HT-29 (cell line): Measurements from ENCODE around the gene SORBS1. TPM values are rescaled to one million over a fixed set of nuclear protein-coding genes. Genes with fewer than 3 reads are reported as not detected.

Source experiments
- DNase-seq: peaks from one replicate; pipeline ENCODE4 v3.0.0-alpha.2; 2015; ENCODE audit warnings: low spot score
- total RNA-seq: library from RNA; depleted of rRNA; stranded (reverse); fragments of >200 nt; shearing (Covaris generic); gene quantifications from 2 replicates; pipeline ENCODE4 v1.2.3, GENCODE V29; 2014

Gene SORBS1
- total RNA-seq, 1 experiment from 2014 or later, result 1.3 TPM

DNA sequence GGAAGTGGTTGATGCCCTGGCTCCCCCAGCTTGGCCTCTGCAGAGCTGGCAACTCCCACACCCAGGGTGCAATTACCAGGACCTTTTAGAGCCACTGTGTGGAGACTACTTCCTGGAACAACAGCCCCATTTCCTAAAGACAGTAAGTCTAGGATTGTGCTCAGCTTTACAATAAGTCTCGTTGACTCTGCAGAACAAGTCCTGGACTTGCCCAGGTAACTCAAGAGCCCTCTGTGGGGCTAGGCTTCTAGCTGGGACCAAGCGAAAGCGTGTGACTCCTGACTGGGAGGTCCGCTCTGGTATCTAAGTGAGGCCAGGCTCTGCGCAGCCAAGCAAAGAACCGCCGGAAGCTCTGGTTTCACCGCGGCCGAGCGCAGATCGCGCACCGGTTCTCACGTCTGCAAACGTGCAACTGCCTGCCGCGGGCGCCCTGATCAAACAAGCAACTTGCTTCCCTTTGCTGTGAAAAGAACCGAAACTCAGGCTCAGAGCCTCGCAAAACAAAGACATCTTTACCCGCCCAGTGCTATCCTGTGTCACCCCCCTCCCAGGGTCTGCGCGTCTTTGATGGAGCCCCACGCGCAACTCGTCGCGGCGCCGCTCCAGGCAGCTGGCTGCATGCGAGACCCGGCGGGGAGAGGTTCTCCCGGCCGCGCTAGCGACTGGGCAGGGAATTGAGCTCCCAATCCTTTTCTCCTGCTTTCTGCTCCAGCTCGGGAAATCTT lies 266.0 kb downstream of the SORBS1 start:
- DNase-seq, result peak; percentile 55

DNA sequence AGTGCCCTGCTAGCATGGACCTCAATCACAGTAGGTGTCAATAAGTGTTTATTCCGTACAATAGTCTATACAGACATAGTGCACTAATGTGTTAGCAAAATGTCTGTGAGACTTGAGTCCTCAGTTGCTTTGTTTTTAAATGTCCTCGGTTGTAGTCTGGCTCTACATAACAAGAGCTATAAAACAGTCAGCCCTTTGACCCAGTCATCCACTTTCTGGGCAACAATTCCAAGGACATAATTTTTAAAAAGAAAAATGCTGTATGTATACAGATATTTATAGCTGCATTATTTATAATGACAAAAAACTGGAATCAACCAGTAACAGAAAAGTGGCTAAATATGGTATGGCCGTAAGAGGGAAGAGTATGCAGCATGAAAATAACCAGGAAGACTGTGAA lies 267.5 kb downstream of the SORBS1 start:
- no peak for DNase-seq

DNA sequence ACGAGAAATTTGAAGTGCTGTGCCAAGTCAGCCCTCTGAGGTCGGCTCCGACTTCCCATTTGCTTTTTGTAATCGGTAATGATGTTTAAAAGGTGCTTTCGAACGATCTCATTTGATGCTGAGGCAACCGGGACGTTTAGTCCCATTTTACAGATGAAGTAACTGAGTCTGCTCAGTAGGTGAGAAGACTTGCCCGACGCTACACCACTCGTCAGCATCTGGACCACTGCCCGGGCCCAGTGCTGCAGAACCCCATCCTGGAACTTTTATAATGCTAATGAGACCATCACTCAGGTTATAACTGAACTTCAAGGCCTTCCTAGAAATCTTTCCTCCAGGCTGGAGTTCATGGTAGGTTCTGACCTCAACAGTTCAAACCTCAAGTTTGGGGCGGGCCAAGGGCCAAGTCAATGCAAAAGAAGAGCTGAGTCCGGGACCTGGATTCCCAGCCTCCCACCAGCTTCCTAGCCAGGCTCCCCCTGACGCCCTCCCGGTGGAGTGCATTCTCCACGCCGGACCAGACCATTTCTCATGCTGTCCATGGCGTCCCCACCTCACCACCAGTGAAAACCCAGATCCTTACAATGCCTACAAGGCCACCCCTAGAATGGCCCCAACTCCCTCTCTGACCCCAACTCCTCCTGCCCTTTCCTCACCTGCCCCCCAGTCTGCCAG lies 269.7 kb downstream of the SORBS1 start:
- DNase-seq, result no peak

DNA sequence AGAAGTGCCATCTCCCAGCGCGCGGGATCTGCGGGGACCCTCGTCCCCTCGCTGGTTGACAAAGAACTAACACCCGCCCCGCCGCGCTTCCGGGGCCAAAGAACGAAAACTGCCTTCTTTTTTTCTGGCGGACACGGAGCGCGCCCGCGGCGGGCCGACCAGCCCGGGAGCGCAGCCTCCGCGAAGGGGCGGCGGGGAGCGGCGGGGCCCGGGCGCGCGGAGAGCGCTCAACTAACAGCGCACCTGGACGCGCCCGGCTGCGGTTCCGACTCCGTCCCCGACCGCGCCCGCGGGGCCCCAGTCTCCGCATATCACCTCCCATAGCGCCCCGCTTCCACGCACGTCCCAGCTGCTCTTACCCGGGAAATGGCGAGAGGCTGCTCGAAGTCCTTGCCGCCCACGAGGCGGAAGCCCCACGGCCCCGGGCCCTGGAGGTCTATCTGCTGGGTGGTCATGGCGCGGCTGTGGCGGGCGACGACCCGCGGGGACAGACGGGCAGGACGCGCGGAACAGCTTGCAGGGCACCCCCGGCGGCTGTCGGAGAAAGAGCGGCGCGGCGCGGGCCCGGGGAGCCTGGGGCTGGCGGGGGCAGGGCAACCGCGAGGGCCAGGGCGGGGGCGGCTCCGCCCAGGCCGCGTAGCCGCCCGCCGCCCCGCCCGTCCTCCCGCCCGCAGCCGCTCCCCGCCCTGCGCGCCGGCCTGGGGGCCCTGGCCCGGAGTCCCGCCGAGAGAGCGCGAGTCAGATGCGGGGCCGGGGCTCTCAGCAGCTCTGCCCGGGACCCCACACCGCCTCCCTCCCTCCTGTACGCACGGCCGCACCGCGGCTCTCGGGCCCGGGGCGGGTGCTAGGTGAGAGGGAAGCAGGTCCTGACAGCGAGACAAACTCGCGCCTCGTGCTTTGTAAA lies 270.5 kb downstream of the SORBS1 start, which contains the start of gene PDLIM1:
PDLIM1 (minus strand) TSS at position 543 of the 904 bp plus-strand sequence; CDS start at position 455, 88 bp downstream.
- DNase-seq, result peak; percentile 72

DNA sequence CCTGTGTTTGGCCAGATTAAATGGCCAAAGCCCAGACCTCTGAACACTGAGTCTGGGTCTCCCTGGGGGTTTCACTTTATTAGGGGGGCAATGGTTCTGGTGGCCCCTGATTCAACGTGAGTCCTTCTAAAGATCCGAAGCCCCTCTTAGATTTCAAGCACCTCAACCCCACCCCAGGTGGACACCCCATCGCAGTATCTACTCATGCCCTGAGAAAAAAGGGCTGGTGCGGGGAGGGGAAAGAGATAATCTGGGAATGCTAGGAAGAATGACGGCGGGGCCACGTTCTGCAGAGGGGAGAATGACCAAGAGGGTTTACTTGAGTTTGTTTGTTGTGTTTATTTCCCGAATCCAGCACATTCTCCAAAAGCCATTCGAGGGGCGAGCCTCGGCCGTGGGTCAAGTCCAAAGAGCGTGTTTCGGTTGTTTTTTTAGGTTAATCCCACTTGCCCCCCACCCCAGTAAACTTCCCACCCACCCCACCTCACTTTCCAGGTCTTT lies 271.2 kb downstream of the SORBS1 start:
- DNase-seq, result peak; percentile 47

DNA sequence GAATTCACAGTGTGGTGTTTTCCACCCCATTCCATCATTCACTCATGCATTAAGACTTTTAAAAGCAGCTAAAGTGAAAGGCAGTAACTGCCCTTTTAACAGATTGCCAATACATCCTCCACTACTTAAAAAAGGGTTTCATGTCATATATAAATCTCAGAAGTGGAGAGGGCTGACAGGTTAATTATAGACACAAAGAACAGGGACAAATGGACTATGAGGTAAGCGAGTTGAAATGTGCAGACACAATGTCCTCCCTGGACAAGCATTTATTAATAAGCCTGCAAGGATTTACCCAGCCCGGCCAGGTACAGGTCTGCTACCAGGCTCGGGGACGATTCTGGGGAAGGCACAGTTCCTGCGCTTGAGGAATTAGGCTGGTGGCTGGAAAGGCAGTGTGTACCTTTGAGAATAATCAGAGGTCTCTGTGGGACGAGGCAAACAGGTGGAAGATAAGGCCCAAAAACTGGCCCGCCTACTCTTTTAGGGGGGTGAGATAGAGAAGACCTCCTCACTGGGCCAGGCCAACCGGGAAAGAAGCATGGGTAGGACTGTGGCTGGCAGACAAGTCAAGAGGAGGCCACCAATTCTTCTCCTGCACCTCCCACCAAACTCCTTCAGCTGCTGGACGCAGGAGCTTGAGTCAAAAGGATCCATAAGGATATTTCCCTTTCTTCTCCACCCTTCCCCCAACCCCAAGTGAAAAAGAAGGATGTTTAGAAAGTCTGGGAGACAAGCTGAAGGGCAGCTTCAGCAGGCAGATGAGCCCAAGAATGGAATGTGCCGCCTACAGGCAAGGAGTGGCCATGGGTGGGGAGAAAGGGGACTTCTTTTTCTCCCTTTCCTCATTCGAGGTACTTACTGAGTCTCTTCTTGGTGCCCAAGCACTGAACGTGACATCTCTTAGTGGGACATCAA lies 271.9 kb downstream of the SORBS1 start:
- DNase-seq, result peak; percentile 72

DNA sequence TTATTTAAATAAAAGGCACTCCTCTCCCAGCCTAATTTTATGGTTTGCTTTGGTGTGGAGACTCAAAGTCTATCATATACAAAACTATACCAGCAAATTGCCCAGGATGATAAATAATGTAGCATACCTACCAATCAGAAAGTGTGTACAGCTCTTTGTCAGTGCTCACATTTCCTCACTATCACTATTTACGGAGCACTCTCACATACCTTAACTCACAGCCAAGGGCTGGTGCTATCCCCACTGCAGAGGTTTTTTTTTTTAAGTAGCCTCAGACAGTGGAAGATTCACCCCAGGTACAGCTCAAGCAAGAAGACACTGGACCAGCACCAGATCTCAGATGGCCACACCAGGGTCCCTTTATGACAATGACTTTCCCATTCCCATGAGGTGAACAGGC lies 272.9 kb downstream of the SORBS1 start:
- DNase-seq, result no peak

DNA sequence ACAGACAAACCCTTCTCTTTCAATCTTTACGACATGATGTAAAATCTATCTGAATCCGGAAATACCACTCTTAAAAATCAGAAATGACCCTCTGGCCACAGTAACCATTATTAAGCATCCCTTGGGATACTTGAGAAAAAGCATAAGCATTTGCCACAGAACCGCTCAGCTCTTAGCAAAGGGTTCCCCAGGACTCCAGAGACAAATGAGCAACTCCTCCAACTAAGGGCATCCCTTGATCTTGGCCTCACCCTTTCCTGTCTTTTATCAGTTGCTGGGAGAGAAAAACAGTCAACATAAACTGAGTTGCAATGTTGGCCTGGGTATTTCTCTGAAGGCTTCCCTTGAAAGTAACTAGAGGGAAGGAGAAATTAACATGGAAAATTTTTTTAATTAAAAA lies 273.9 kb downstream of the SORBS1 start:
- no peak for DNase-seq

DNA sequence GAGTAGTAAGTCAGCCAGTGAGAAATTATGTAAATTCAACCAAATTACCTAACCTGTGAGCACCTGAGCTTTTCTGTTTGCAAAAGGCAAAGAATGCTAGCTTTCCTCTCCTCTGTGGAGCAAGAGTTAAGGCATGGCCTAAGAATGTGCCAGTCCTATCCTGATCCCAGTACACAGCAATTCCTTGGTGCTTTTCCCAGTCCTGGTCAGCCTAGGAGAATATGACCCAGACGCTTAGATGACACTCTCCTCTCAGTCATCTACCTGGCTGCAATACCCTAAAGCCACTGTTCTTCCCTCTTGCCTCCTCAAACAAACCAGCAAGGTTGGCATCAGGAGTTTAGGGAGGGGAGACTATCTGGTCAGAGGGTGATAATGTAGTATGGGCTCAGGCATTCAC lies 274.5 kb downstream of the SORBS1 start:
- no peak for DNase-seq

DNA sequence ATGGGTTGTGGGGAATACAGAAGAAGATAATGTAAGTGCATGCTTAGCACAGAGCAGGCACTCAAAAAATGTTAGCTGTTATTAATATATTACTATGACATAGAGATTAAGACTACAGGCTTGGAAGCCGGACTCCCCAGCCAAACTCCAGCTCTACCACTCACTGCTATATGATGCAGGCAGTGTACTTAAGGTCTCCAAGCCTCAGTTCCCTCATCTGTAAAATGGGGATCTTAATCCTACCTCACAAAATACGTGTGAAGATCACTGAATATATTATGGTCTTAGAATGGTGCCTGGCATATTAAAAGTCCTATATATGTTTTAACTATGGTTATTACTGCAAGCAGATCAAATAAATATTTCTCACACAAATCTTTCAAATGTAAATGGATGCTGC lies 275.6 kb downstream of the SORBS1 start:
- DNase-seq, result no peak

DNA sequence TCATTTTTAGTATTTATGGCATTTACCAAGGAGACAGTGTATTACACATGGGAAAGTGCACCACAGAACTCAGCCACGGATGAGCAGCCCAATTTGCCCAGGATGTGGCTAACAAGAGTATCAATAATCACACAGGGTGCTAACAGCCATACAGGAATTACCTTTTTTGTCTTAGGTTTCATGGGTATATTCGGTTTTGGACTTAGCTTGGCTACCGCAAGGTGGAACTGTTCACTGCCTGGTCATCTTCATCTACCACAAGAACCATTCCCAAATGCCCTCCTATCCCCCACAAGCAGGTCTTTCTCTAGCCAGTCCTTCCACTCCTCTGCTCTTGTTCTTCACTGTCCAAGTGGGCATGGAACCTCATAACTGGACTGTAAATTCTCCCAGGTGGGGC lies 276.4 kb downstream of the SORBS1 start:
- no peak for DNase-seq

DNA sequence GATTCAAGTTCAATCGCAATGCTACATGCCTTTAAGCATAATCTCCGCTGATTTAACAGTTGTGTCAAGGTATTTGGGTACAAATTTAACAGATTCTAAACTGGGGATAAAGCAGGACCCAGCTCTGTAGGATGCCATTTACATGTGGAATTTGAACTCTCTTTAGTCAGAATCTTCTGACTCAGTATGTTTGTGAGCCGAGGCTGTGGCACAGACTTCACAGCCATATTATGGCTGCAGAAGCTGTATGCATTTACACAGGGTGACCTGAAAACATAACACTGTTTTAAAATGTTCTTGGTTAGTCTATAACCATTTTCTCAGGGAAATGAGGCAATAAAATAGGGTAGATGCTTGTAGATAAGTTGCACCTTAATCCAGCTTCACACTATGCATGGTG lies 279.1 kb downstream of the SORBS1 start:
- no peak for DNase-seq

DNA sequence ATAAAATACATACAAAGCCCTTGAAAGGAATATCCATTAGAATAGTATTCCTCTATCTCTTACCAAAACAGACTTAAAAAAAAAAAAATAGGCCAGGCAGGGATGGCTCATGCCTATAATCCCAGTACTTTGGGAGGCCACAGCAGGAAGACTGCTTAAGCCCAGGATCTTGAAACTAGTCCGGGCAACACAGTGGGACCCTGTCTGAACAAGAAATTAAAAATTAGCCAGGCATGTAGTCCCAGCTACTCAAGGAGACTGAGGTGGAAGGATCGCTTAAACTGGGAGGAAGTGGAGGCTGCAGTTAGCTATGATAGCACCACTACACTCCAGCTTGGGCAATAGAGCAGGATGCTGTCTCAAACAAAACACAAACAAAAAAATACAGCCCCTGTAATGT lies 280.0 kb downstream of the SORBS1 start:
- DNase-seq, result no peak

DNA sequence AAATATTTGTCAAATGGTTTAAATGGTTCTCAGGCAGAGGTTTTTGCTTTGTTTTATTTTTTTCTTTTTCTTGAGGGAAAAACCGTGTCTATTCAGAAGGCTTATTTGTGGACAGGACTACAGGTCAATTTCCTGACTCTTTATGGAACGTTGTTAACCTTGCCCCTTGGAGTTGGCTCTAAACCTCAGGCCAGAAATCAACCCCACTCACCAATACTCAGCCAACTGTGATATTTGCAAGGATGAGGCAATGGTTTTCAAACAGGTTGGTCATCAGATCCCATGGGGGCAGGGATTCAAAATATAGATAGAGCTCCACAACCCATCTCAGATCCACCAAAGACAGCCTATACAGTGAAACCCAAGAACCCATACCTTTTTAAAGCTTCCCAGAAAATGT lies 280.5 kb downstream of the SORBS1 start:
- DNase-seq, result no peak

DNA sequence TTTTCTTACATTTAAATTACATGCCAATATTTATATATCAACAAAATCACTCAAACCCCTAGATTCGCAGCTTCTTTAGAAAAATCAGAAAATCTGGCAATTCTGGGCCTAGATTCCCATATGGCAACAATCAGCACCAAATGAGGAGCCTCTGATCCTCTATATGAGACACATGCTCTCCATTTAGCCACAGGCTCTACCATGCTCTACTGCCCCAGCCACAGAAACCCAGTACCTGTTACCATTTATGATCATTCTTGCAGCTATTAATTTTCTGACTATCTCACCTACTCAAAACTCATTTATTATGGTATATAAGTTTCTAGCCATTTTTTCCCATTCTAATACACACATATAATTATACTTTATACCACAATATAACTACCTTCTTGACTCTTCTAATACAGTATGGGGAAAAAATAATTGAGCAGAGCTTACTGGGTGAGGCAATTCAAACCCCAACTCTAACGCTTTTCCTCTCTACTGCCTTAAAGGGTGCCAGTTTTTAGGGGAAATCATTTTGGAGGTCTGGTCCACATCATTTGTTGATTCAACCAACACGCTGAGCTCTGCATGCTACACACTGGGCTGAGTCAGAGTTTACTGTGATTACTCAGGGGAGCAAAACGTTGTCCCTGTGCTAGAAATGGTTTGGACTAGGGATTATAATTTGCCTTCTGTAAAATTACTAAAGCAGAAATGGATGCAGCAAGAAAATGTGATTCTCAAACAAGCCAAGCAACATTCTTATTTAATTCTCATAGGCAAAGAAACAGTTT lies 281.9 kb downstream of the SORBS1 start:
- DNase-seq, result no peak

DNA sequence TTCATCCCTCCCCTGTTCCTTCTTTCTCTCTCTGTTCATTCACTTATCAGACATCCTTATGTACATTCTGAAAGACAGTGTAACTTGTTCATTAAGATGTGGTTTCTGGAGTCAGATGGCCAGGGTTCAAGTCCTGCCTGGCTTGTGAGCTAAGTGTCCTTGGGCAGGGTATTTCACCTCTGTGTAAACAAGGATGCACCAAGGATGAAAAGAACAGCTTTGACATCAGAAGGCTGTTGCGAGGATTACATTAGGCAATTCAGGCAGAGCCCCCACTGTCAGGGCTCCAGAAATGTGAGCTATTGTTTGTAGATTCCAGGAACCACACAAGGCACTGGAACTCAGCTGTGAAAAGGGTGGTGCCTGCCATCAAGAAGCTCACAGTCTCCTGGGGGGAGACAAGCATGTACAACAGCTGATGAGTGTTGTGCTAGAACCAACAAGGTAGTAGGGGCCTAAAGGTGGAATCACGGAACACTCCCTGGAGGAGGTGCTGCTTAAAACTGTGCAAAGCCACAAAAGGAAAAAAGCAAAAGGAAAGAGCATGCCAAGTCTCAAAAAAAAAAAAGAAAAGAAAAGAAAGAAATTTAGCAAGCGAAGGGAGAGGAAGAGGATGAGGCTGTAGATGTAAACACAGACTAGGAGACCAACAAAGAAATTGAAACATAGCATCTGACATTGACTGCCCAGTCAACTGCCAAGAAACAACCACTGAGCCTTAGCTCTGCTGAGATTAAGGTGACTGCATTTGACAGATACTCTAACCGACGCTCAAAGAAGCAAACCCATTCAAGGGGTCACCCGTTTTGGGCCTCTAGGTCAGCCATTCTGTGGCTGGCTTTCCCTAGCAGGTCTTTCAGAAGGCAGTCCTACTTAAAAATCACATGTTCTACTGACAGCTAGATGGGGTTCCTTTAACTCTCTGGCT lies 282.8 kb downstream of the SORBS1 start:
- no peak for DNase-seq

DNA sequence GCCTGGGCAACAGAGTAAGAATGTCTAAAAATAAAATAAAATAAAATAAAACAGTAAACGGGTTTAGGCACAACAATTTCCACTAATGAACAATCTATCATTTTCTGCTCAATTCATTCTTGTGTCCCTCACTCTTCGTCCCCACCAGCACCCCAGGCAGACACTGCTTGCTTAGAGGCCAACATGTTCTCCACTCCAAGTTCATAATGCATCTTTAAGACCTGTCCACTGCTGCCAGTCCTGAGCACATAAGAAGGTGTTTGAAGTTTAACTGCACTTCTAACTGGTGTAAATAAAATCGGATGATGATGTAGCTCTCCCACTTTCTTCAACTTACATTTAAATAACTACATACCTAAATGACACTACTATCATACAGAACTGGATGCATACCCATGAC lies 283.6 kb downstream of the SORBS1 start:
- DNase-seq, result no peak

DNA sequence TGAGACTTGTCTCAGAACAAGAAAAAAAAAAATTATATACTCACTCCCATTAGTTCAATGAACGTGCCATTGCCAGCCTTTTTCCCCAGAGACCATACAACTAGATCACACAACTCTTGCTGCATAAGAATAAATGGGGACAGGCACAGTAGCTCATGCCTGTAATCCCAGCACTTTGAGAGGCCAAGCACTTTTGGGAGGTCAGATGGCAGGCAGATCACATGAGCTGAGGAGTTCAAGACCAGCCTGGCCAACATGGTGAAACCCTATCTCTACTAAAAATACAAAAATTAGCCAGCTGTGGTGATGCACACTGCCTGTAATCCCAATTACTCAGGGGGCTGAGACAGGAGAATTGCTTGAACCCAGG lies 284.0 kb downstream of the SORBS1 start:
- DNase-seq, result no peak
